HFFc6 (cell line): Measurements from ENCODE around the gene IL11. TPM values are rescaled to one million over a fixed set of nuclear protein-coding genes. Genes with fewer than 3 reads are reported as not detected.

Source experiments
- DNase-seq: peaks from one replicate; pipeline ENCODE4 v3.0.0-alpha.2; 2018
- H3K27ac Mint-ChIP-seq: 2 replicates; pipeline ENCODE4 v1.8.0; 2020; ENCODE audit warnings: mild to moderate bottlenecking, mixed read lengths
- H3K27me3 Mint-ChIP-seq: 2 replicates; pipeline ENCODE4 v1.8.0; 2021; ENCODE audit warnings: mild to moderate bottlenecking, moderate library complexity, mixed read lengths; ENCODE audit not compliant: insufficient read depth
- H3K36me3 Mint-ChIP-seq: 2 replicates; pipeline ENCODE4 v1.8.0; 2021; ENCODE audit warnings: low read depth, mixed read lengths
- H3K4me1 Mint-ChIP-seq: 2 replicates; pipeline ENCODE4 v1.8.0; 2020; ENCODE audit warnings: low read depth, mixed read lengths
- H3K4me3 Mint-ChIP-seq: 2 replicates; pipeline ENCODE4 v1.8.0; 2020; ENCODE audit warnings: mild to moderate bottlenecking, moderate library complexity, mixed read lengths
- H3K9me3 Mint-ChIP-seq: 2 replicates; pipeline ENCODE4 v1.8.0; 2020; ENCODE audit warnings: mild to moderate bottlenecking, mixed read lengths
- CTCF ChIP-seq: fragments of 200-600 bp; sonication (generic); IDR thresholded peaks from 2 replicates; pipeline ENCODE4 v1.5.0; 2021; ENCODE audit warnings: antibody characterized with exemption, mild to moderate bottlenecking
- total RNA-seq, 6 experiments: library from RNA; stranded (reverse); fragmentation: NEBNext Ultra II Directional; extraction: Animal tissue kit (Norgen Biotek cat#: 25700); gene quantifications; 2 replicates in 1 of 6; 3 replicates in 5 of 6; pipeline ENCODE4 v1.2.3, GENCODE V29; 2021

IL11 gene
- total RNA-seq, 6 experiments from 2014 or later: 22.2 to 43.4 (median 36.1) TPM

DNA sequence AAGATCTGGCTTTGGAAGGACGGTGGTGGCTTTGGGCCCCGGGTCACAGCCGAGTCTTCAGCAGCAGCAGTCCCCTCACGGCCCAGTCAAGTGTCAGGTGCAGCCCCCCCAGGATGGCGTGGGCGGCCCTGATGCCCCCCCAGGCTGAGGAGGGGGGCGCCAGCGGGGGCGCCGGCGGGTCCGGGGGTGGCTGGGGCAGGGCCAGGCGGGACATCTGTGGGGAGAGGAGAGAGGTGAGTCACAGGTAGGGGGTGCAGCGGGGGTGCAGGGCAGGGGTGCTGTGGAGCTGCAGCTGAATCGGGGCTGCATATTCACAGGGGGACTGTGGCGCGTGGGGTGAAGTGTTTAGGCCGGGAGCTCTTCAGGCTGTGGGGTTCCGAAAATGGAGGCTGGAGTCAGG, 4.3 kb downstream of the IL11 start:
- Mint-ChIP-seq H3K4me1 (peaks cover 6% of the 10 kb centered on the region), H3K9me3 (no peaks in the 10 kb centered on the region), H3K36me3 (peaks cover 8% of the 10 kb centered on the region; the same call in 1 of the 2 replicates), H3K4me3 (no peak overlapping the region), H3K27me3 (peaks cover 4% of the 10 kb centered on the region; the same call in 1 of the 2 replicates), H3K27ac (no peak overlapping the region)
- no peak for DNase-seq
- TF ChIP-seq CTCF: no peak

GRCh38 chr19:55365245-55365644, 5.0 kb downstream of the IL11 start:
- H3K27ac Mint-ChIP-seq: peak overlapping the region; percentile 18; the same call in 1 of the 2 replicates
- no peaks in the 10 kb centered on the region for H3K4me1 Mint-ChIP-seq
- no peaks in the 10 kb centered on the region for H3K9me3 Mint-ChIP-seq
- no peak for TF ChIP-seq CTCF
- no peak overlapping the region for H3K4me3 Mint-ChIP-seq
- H3K27me3 Mint-ChIP-seq: peaks cover 4% of the 10 kb centered on the region; the same call in 1 of the 2 replicates
- H3K36me3 Mint-ChIP-seq: peaks cover 8% of the 10 kb centered on the region; the same call in 1 of the 2 replicates
- DNase-seq: no peak

DNA sequence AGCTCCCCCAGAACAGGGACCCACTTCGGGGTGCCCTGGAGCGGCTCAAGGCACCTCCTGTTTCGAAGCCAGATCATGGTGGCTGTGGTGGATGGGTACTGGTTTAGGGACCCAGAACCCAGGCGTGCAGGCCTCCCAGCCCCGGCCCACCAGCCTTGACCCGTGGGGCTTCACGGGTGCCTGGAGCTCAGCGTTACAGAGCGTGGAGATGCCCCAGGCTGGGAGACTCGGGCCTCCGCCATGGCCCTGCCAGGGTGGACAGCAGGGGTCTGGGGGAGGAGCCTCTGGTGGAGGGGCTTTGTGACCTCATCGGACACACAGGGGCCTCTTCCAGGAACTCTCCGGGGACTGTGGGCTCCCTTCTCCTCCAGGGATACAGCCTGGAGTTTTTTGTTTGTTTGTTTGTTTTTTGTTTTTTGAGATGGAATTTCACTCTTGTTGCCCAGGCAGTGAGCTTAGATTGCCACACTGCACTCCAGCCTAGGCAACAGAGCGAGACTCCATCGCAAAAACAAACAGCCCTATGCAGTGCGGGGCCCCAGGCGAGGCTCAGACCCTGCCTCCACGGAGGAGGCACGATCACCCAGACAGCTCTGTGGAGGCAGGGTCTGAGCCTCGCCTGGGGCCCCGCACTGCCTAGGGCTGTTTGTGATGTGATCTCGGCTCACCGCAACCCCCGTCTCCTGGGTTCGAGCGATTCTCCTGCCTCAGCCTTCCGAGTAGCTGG, 7.1 kb downstream of the IL11 start, which contains the start of gene GARIN5B:
TSS of gene GARIN5B (minus strand) at position 271 of the 727 bp plus-strand sequence. CDS start at position 77, 194 bp downstream.
- no peak for DNase-seq
- Mint-ChIP-seq H3K9me3 (no peaks in the 10 kb centered on the region), H3K4me3 (no peak within 1 kb of the TSS), H3K4me1 (no peaks in the 10 kb centered on the region), H3K36me3 (peaks cover 8% of the 10 kb centered on the region; the same call in 1 of the 2 replicates), H3K27me3 (peaks cover 4% of the 10 kb centered on the region; the same call in 1 of the 2 replicates), H3K27ac (peak within 1 kb of the TSS; percentile 57)
- TF ChIP-seq CTCF: no peak

GRCh38 chr19:55362174-55362989, 7.9 kb downstream of the IL11 start:
- TF ChIP-seq CTCF: no peak
- peaks cover 6% of the 10 kb centered on the region for H3K27me3 Mint-ChIP-seq
- no peak overlapping the region for H3K27ac Mint-ChIP-seq
- no peak overlapping the region for H3K4me3 Mint-ChIP-seq
- H3K36me3 Mint-ChIP-seq: peaks cover 4% of the 10 kb centered on the region; the same call in 1 of the 2 replicates
- H3K9me3 Mint-ChIP-seq: no peaks in the 10 kb centered on the region
- no peak for DNase-seq
- H3K4me1 Mint-ChIP-seq: no peaks in the 10 kb centered on the region

- H3K36me3 Mint-ChIP-seq: no peaks in the 10 kb centered on the region
- H3K4me1 Mint-ChIP-seq: no peaks in the 10 kb centered on the region
- no peaks in the 10 kb centered on the region for H3K9me3 Mint-ChIP-seq
- no peak for DNase-seq
- H3K4me3 Mint-ChIP-seq: no peak overlapping the region
- no peak overlapping the region for H3K27ac Mint-ChIP-seq
- TF ChIP-seq CTCF: no peak
- peaks cover 10% of the 10 kb centered on the region for H3K27me3 Mint-ChIP-seq
Observed at GRCh38 chr19:55360902-55361301, 9.4 kb downstream of the IL11 start.
